GM10266 (cell line): ENCODE measurements around the gene TMPRSS13.

Source experiments
- DNase-seq: peaks from one replicate; pipeline ENCODE4 v3.0.0; 2012; ENCODE audit errors: extremely low spot score
- TF ChIP-seq, protein P1 (sequence below): IDR thresholded peaks from 2 replicates; pipeline ENCODE4 v1.5.1; 2012; ENCODE audit warnings: mild to moderate bottlenecking, low read depth; ENCODE audit not compliant: control insufficient read depth, insufficient read depth; ENCODE audit errors: missing control alignments

The TMPRSS13 gene

DNA sequence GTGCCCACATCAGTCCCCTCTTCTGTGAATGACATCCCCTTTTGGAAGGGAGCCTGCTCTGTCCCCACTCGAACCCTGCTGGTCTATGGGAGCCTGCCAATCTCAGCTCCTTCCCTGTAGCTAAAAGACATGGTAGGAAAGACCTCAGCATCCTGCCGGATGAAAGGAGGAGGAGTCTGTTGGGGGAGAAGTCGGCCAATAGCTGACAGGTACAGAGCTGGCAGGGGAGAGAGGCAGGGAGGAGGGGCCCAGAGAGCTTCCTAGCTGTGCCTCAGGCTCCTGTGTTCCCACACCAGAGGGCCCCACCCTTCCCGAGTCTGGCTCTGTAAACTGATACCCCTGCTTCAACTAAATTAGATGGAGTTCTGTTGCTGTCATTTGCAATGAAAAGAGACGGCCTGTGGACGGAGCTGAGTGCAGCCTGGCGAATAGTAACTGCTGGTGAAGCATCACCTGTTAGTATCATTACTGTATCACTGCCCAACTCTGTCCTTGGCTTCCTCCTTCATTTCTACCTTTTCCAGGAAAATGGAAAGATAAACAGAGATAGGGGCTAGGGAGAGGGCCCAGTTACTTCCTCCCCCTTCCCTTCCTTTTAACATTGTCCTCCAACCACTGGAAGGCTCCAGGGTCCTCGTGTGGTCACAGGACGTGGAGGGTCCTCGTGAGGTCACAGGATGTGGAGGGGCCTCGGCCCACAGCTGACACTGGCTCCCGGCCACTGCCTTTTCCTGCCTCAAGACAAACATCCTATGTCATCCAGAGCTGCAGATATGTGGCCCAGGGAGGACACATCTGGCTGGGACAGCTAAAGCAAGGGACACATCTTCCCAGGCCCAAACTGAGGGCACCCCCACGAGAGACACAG, 67.8 kb downstream of the TMPRSS13 start:
- no peak for DNase-seq
- TF ChIP-seq, protein P1, sequence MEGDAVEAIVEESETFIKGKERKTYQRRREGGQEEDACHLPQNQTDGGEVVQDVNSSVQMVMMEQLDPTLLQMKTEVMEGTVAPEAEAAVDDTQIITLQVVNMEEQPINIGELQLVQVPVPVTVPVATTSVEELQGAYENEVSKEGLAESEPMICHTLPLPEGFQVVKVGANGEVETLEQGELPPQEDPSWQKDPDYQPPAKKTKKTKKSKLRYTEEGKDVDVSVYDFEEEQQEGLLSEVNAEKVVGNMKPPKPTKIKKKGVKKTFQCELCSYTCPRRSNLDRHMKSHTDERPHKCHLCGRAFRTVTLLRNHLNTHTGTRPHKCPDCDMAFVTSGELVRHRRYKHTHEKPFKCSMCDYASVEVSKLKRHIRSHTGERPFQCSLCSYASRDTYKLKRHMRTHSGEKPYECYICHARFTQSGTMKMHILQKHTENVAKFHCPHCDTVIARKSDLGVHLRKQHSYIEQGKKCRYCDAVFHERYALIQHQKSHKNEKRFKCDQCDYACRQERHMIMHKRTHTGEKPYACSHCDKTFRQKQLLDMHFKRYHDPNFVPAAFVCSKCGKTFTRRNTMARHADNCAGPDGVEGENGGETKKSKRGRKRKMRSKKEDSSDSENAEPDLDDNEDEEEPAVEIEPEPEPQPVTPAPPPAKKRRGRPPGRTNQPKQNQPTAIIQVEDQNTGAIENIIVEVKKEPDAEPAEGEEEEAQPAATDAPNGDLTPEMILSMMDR: no peak

DNA sequence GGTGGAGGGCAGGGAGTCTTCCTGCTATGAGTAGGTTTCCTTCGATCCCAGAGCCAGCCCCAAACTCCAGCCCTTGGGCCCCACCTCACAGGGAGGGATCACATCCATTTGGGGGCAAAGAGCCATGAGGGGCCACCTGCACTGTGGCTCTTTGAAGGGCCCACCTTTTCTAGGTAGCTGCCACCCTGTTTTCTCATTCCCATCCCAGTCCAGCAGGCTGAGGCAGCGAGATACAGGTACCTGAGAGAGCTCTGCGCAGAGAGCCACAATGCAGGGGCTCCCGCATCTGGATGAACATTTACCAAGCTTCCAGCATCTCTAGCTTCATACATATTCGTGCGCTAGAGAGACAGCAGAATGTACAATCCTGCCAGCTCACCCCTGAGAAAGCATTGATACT, 69.1 kb downstream of the TMPRSS13 start:
- no peak for DNase-seq
- TF ChIP-seq, protein P1: no peak

DNA sequence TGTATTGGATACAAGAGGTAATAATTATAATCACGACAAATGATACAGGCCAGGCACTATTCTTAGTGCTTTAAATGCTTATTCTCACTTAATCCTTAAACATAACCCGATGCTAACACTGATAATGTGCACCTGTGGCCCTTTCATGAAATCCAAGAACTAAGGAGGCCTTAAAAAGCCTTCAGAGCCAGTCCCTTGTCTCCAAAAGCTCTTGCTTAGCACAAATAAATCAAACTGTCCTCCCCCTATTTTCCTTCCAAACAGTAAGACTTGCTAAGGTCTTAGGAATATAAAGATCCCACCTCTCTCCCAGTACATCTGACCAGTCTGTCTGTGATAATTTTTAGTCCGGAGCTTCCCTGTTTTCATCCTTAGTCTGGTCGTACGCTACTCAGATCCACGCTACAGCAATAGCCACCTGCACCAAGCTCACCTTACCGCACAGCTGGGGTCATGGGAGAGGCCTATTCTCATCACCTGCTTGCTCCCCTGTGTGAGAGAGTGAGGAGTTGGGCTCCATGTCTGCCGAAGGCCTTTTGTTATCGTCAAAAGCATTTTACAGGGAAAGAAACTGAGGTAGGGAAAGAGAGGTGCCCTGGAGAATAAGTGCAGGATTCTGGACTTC, 69.6 kb downstream of the TMPRSS13 start:
- DNase-seq: no peak
- TF ChIP-seq, protein P1: no peak

- TF ChIP-seq, protein P1: no peak
- DNase-seq: no peak
Observed at GRCh38 chr11:117859061-117859460, 70.1 kb downstream of the TMPRSS13 start.

GRCh38 chr11:117857734-117858414, 71.3 kb downstream of the TMPRSS13 start:
- no peak for DNase-seq
- TF ChIP-seq, protein P1: no peak

DNA sequence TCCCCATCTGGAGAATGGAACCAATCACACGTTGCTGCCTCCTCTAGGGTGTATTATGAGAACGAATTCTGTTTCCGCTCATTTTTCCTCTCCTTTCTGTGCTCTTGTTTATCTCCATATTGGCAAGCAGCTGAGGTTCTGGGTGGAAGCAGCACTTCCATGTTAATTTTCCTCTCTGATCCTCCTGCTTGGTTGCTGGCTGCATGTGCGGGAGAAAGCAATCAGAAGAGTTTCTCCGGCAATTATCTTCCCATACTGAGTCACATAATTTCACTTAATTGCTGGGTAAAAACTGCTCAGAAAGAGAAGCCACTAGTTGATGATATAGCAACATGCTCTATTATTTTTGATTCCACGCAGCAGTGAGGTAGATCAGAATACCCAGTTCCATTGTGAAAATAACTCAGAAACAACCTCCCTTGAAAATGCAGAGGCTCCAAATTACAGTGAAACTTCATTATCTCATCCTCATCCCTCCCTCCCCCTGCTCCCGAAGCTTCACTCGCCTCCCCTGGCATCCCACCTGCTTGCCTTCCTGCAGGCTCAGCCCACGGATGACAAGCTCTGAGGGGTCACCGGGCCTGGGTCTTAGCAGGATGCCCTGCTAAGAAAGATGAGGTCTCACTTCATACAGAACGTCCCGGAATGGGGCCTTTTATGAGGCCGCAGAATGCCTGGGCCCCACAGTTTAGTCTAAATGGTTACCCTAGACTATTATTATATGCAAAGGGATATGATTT, 73.1 kb downstream of the TMPRSS13 start:
- no peak for DNase-seq
- TF ChIP-seq, protein P1: no peak
